NCI-H2029 (cell line): ENCODE data around the gene MAGEH1.
"Not testable (repeated sequence)": the region's sequence is repeated elsewhere in the genome, so short reads cannot be mapped to it uniquely, and the experiment has no call there.

Experiments
- DNase-seq: peaks from one replicate; lab custom pipeline; 2025; lab: John Stamatoyannopoulos, UW

Gene MAGEH1, protein sequence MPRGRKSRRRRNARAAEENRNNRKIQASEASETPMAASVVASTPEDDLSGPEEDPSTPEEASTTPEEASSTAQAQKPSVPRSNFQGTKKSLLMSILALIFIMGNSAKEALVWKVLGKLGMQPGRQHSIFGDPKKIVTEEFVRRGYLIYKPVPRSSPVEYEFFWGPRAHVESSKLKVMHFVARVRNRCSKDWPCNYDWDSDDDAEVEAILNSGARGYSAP

GRCh38 chrX:55451990-55452832, at the start of gene MAGEH1:
Gene MAGEH1 (plus strand): TSS chrX:55452127. CDS start chrX:55452375, 248 bp downstream.
- peak; percentile 14 for DNase-seq

- not testable (repeated sequence) for DNase-seq
Observed at GRCh38 chrX:55427079-55427478, 24.8 kb upstream of the MAGEH1 start.

DNA sequence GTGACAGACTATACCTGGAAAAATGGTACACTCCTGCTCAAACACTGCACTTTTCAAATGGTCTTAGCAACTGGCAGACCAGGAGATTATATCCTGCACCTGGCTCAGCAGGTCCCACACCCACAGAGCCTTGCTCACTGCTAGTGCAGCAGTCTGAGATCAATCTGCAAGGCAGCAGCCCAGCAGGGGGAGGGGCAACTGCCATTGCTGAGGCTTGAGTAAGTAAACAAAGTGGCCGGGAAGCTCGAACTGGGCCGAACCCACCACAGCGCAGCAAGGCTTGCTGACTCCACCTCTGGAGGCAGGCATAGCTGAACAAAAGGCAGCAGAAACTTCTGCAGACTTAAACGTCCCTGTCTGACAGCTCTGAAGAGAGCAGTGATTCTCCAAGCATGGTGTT, 8.5 kb upstream of the MAGEH1 start:
- DNase-seq: not testable (repeated sequence)

DNA sequence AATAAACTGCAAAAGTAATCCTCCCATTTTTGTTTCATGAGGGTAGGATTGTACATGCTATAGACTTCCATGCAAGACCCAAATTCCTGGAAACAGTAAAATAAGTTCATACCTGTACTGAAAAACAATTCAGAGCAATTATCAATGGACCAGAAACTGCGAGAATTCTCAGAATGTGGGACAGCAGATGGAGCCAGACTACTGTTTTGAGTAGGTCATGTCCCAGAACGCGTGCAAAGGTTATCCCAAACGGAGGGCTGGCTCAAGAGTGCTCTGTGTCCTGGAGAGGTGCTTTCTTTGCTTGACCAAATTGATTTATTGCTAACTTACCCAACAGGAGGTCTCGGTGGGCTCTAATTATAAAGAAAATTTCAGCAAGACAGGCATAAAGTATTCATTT, 1.7 kb upstream of the MAGEH1 start:
- no peak for DNase-seq

DNA sequence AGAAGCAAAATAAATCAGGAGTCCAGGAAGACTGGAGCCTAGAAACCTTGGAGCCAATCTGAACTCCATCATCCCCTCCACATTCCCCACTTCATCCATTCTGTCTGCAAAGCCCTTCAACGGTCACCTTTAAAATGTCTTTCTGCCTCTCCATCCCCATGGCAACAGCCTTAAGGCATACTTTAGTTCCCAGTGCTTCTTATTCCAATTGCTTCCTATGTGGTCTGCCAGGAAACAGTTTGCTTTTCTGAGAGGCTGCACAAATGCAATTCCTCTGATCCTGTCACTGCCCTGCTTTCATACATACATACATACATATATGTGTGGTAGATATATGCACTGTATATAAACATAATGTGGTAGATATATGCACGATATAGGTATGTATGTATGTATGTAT, 786 bp upstream of the MAGEH1 start:
- DNase-seq: no peak

DNA sequence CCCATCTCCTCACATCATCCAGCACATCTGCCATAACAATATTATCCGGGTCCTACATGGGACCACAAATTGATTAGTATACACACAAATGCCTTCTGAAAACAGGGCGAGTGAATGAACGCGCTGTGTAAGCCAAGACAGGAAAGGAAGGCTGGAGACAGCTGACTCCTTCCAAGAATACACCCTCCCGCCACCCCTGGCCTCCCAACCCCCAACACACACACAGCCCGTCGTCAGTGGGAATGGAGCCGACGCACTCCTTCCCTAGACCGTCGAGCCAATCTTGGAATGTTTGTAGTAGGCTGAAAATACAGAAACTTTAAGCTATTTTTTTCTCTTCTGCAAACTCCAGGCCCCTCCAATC, 319 bp upstream of the MAGEH1 start:
- DNase-seq: no peak

DNA sequence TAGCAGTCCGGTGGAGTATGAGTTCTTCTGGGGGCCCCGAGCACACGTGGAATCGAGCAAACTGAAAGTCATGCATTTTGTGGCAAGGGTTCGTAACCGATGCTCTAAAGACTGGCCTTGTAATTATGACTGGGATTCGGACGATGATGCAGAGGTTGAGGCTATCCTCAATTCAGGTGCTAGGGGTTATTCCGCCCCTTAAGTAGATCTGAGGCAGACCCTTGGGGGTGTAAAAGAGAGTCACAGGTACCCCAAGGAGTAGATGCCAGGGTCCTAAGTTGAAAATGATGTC, 852 bp downstream of the MAGEH1 start:
- no peak for DNase-seq

DNA sequence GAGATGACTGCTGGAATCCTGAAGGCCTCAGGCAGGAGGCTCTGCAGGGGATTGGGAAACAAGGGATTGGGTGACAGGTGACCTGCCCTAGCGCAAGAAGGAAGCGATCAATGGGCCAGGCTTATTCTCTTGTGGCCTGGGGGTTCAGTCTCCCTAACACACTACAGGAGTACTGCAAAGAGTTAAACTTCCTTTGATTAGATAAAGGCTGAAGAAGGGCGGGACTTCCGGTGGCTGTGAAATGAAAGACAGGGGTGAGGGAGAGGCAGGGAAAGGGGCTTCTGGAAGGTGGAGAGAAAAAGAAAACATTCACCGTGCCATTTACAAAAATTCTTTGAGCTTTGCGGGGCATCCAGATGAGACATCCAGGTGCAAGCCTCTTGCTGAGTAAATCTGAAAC, 3.8 kb downstream of the MAGEH1 start:
- DNase-seq: not testable (repeated sequence)

DNA sequence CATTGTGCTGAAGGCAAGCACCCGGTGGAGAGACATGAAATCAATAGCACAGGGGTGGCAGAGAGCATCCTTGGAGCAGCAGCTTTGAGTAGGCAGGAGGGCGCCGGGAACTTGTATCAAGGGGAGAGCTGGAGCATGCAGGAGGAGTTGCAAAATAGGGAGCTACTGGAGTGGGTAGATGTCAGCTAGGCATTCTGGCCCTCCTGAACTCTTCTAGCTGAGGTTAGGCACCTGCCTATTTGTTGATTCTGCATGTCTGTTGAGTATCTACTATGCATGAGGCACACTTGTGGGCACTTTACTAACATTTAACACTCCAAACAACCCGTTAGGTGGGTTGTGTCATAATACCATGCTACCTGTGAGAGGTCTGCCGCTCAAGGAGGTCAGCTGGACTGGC, 7.5 kb downstream of the MAGEH1 start:
- not testable (repeated sequence) for DNase-seq

GRCh38 chrX:55459926-55460325, 8.0 kb downstream of the MAGEH1 start:
- DNase-seq: not testable (repeated sequence)

- not testable (repeated sequence) for DNase-seq
Observed at GRCh38 chrX:55464050-55464449, 12.1 kb downstream of the MAGEH1 start.

- not testable (repeated sequence) for DNase-seq
Observed at GRCh38 chrX:55465108-55465507, 13.2 kb downstream of the MAGEH1 start.

- DNase-seq: not testable (repeated sequence)
Observed at GRCh38 chrX:55465791-55466190, 13.9 kb downstream of the MAGEH1 start.

DNA sequence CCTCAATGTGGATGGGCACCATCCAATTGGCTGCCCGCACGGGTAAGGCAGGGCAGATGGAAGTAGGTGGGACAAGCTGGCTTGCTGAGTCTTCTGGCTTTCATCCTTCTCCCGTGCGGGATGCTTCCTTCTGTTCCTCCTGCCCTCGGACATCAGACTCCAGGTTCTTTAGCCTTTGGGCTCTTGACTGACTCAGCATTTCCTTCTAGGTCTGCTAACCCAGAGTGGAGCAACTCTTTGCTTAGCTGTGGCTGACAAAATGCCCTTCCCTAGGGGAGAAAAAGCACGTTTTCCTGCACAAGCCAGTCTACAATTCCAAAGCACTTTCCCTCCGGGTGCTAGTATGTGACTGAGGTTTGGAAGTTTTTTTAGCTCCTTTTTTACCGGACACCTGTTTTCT, 28.0 kb downstream of the MAGEH1 start:
- DNase-seq: not testable (repeated sequence)

DNA sequence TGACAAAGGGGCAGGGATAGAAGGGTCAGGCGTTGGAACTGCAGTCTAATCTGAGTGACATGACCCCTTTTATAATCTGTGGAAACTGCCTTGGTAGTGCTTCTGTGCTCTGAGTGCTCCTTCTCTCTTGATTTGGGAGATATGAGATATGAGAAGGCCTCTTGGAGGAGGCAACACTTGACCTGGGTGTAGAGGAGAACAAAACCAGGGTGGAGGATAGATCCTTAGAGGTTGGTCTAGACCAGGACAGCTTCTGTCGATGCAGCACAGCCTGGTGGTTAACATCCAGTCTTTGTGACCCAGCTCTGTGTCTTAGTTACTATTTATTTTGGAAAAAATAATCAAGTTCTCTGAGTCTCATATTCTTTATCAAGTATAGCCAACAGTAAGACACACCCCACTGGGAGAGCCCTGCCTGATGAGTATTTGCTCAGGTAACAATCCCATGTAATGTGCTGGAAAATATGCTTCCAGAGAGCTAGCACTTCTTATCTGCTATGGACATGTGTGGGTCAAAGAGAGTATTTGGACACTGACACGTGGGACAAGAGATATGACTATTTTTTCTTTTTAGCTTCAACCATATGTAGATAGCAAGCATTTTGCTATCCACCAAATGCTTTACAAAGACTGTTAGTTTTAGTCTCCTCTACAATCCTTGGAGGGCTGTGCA, 28.6 kb downstream of the MAGEH1 start:
- no peak for DNase-seq

DNA sequence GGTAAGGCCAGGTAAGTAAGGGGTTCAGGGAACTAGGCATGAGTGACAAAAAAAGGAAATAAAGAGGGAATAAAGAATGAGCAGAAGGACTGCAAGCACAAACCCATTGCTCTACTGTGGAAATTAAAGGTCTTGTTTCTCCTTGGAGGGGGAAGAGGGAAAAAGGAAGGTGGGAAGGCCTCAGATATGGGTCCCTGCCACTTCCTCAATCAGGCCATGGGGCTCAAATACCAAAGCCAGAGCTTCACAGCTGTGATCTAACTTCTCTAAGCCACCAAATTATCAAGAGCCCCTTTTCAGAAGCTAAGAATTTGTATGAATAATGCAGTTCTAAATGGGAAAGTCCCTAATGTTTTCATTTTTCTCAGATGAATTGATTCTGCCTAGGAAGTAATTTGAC, 33.0 kb downstream of the MAGEH1 start:
- no peak for DNase-seq

GRCh38 chrX:55486736-55487135, 34.8 kb downstream of the MAGEH1 start:
- no peak for DNase-seq

DNA sequence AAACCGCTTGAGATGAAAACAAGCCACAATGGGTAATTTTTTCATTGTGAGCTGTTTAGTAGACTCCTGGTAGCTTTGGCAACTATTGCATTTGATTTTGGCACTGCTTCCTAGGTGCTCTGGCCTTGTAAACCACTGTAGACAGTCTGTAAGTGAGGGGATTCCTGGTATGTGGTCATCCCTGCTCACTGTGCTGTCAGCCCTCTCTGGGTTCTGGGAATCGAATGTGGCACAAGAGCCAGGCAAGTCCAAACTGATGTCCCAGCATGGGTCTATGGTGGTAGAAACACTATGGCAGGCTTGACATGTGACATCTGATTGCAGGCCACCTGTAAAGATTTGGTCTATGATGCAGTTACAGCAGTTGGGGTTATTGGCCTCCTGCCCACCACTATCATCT, 35.2 kb downstream of the MAGEH1 start:
- no peak for DNase-seq

DNA sequence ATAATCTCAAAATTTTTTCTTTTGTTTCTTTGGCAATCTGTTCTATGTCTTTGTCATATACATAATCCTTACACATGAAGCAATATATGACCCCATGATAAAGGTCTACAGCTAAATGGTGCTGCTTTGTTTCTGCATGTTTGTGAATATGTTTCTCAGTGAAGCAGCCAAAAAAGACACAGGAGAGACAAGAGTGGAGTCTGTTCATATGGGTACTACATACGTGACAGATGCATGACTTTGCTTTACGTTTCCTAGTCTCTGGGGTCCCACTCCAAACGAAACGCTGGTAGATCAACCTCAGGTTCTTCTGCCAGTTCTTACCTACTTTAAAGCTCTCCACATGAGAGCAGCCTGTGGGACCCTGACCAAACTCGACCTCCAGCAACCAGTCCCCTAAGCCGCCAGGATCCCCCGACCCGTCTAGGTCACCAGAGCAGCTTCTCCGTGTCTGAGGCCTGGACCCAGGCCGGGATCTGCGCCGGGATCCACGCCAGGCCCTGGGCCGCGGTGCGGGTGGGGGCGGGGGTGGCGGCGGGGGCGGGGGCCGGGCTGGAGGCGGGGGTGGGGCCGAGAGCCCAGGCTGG, 36.2 kb downstream of the MAGEH1 start:
- no peak for DNase-seq

GRCh38 chrX:55488593-55489313, 36.8 kb downstream of the MAGEH1 start:
- DNase-seq: no peak

GRCh38 chrX:55489314-55490009, 37.5 kb downstream of the MAGEH1 start, which contains the start of gene USP51:
Gene USP51 (minus strand): TSS chrX:55489848. CDS start chrX:55488939, 909 bp downstream.
- DNase-seq: no peak
